Measurements from ENCODE around the gene SAT1.

Gene SAT1

GRCh38 chrX:23776363-23776762 is 6.6 kb upstream of the SAT1 start:
- DNase-seq (ENCODE audit: low read depth) = no peak

DNA sequence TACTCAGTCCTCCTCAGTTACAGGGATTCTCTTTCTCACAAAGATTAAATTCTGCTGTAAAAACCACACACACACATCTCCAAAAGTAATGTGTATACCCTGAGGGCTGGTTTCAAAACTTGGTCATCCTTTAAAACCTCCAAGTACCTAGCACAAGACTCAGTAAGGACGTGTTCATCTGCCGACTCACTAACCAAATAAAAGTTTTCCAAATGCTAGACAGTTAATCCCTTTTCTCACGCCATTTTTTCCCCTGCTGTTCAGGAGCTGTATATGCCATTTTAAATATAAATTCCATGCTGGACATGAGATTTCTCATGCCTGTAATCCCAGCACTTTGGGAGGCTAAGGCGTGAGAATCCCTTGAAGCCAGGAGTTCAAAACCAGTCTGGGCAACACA is 3.9 kb upstream of the SAT1 start:
- DNase-seq (ENCODE audit: low read depth) = no peak

DNA sequence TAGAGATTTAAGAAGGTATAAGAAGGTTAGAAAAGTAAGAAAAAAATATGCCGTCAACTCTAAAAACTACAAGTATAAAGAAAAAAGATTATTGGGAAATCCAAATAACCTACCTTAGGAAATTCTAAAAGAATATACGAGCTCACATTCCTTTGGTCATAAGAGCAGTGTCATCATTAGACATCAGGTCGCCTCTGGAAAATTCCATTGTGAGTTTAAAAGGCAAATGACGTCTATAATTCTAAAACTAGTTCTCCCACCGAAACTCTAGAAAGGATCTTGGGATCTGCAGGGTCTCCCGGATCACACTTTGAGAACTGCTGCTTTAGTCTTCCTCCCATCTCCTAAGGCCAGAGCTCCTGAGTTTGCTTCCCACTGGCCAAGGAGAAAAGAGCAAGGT is 518 bp upstream of the SAT1 start:
- no peak for DNase-seq (ENCODE audit: low read depth)

DNA sequence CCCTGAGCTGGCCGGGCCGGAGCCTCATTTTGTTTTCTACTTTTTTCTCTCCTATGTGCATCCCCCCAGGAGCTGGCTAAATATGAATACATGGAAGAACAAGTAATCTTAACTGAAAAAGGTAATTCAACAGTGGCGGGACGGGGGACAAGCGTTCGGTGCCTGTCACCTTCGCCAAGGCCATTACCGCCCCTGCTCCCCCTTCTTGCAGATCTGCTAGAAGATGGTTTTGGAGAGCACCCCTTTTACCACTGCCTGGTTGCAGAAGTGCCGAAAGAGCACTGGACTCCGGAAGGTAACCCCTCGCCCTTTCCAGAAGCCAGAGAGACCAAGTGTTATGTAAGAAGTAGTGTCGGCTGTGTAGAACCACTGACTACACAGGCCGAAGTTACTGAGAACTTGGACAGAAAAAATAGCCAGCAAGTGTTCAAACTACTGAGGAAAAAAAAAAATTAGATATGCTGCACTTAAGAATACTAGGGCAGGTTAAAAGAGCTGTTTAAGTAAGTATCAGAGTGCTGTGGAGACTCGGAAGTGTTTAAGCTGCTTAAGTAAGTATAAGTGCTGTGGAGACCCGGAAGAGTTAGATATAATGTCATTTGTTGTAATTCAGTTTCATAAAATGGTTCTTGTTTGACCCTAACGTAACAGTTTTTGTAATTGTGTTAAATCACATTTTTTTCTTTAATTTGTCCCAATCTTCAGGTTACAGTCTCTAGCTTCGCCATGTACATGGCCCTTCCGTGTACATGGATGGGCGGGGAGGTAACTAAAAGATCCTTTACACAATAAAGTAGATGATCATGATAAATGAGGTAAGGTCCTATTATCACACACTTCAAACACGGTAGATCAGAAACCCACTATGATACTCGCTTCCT is 856 bp downstream of the SAT1 start:
- DNase-seq (ENCODE audit: low read depth) = no peak

- no peak for DNase-seq (ENCODE audit: low read depth)
Observed at GRCh38 chrX:23784470-23785331, 1.7 kb downstream of the SAT1 start.

DNA sequence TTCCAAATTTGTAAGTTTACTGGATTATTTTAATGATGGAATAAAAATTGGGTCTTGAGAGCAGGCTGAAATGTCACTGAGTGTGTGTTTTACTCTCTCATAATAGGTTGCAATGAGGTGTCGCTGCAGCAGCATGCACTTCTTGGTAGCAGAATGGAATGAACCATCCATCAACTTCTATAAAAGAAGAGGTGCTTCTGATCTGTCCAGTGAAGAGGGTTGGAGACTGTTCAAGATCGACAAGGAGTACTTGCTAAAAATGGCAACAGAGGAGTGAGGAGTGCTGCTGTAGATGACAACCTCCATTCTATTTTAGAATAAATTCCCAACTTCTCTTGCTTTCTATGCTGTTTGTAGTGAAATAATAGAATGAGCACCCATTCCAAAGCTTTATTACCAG is 2.6 kb downstream of the SAT1 start:
- DNase-seq (ENCODE audit: low read depth) = no peak

DNA sequence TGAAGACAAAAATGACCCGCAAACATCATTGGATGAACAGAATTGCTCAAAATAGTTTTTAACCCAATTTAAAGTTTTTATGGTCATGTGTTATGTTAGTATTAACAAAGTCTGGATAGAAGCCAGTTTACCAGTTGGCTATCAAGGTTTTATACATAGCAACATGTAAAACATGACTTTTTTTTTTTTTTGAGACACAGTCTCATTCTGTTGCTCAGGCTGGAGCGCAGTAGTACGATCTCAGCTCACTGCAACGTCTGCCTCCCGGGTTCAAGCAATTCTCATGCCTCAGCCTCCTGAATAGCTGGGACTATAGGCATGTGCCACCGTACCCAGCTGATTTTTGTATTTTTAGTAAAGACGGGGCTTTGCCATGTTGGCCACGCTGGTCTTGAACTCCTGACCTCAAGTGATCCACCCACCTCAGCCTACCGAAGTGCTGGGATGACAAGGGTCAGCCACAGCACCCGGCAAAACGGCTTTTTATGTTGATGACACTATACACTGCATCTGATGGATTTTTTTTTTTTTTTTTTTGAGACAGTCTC is 3.4 kb downstream of the SAT1 start:
- DNase-seq (ENCODE audit: low read depth) = no peak

- DNase-seq (ENCODE audit: low read depth) = no peak
Observed at GRCh38 chrX:23787745-23788118, 4.8 kb downstream of the SAT1 start.

DNA sequence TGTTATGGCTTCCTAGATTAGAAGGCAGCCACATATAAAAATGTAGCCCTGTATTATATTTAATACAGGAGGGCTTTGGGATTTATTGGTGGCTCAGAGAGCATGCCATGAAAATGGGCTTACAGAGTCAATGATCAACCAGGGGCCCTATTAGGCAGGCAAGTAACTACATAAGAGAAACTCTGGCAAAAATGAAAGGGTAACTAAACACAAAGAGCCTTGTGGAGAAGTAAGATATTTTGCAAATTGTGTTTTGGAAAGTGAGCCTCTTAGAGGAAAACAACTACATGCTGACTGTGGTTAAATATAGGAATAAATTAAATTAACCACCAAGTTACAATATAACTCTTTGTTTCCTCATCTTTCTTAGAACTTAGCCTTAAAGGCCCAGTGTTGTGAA is 5.5 kb downstream of the SAT1 start:
- DNase-seq (ENCODE audit: low read depth) = no peak

GRCh38 chrX:23788946-23789345 is 6.0 kb downstream of the SAT1 start:
- no peak for DNase-seq (ENCODE audit: low read depth)

- DNase-seq (ENCODE audit: low read depth) = no peak
Observed at GRCh38 chrX:23789386-23790154, 6.6 kb downstream of the SAT1 start.

- DNase-seq (ENCODE audit: low read depth) = no peak
Observed at GRCh38 chrX:23790155-23790497, 7.2 kb downstream of the SAT1 start.

GRCh38 chrX:23792861-23793553 is 10.0 kb downstream of the SAT1 start:
- no peak for DNase-seq (ENCODE audit: low read depth)

DNA sequence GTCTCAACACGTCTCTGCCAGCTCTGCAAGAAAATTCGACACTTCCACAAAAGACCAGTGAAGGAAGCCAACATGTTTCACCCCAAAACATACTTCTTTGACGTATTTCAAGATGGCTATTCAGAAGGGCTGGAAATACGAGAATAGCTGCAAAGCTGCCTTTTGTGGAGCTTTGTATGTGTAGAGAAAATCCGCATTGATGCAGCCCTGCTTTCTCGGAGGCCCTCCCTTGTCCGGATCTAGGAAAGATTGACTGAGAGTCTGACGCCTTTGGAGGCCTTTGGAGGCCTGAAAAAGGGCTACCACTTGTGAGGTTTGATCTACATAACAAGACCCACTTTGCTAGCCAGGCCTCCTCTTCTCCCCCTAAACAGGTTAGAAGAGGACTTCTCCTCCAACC is 12.2 kb downstream of the SAT1 start:
- no peak for DNase-seq (ENCODE audit: low read depth)

GRCh38 chrX:23797371-23798128 is 14.6 kb downstream of the SAT1 start:
- DNase-seq (ENCODE audit: low read depth) = no peak

- DNase-seq (ENCODE audit: low read depth) = no peak
Observed at GRCh38 chrX:23799469-23800065, 16.6 kb downstream of the SAT1 start.

DNA sequence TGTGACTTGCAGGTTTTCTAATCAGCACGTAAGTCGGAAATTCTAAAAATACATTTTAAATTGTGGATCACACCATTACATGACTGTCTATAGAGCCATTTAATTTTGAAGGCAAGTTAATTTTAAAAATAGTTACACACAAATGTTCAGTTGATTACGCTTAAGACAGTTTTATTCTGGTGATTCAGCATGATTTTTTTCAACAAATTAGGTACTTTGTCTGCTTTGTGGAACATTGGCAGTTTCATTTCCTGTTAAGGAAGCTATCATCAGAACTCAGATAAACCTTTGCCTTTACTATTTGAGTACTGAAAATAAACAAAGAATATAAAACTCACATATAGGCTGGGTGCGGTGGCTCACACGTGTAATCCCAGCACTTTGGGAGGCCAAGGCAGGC is 19.5 kb downstream of the SAT1 start:
- no peak for DNase-seq (ENCODE audit: low read depth)

- DNase-seq (ENCODE audit: low read depth) = no peak
Observed at GRCh38 chrX:23803931-23804381, 21.0 kb downstream of the SAT1 start.

DNA sequence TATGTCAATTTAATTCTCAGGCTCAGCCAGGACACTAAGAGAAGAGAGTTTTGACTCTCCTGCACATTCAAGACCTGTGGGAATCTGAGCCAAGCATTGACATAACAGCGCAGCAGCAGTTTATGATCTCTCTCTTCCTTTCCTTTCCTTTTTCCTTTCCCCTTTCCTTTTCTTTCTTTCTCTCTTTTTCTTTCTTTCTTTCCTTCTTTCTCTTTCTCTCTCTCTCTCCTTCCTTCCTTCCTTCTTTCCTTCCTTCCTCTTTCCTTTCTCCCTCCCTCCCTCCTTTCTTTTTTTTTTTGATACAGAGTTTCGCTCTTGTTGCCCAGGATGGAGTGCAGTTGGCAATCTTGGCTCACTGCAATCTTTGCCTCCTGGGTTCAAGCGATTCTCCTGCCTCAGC is 21.6 kb downstream of the SAT1 start:
- DNase-seq (ENCODE audit: low read depth) = no peak

DNA sequence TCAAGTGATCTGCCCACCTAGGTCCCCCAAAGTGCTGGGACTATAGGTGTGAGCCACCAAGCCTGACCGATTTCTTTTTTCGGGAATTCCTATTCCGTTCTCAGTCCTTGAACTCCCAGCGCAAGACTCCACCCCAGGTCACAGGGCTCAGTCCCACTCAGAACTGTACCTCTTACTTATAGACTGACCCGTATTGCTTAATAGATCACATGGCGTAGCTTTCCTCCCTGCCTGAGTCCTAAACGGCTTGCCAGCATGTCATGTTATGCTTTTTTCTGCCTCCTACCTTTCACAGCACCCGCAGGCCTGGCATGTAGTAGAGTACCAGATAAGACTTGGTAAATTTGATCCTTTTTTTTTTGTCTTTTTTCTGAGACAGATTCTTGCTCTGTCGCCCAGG is 22.4 kb downstream of the SAT1 start:
- no peak for DNase-seq (ENCODE audit: low read depth)
